ENCODE results near the gene TULP1.

DNA sequence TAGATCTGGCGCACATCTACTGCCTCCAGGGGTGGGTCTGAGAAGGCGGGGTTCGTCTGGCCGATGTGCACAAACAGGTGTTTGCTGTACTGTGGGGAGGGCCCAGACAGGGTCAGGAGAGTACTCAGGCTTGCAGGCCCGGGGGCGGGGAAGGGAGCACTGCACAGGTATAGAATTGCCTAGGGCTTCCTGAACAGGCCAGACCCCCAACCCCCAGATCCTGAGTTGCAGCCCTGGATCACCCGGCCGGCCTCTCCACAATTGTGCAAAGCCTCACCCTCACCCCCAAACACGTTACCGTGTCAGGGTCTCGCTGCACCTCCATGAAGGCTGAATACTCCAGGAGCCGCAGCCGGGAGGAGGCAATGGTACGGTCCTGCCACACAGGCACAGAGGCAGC is 36.7 kb downstream of the TULP1 start:
- TF ChIP-seq CTCF (IDR thresholded peaks at IDR 0.05 in 8 of 11, conservative IDR thresholded peaks at IDR 0.05 in 3 of 11) (no peak), POLR2AphosphoS5 (IDR thresholded peaks at IDR 0.05) (no peak), POLR2A (IDR thresholded peaks at IDR 0.05) (no peak)
